ENCODE results near the gene CA5A. TPM values are rescaled to one million over a fixed set of nuclear protein-coding genes. Genes with fewer than 3 reads are reported as not detected.
"Not testable (repeated sequence)": the region's sequence is repeated elsewhere in the genome, so short reads cannot be mapped to it uniquely, and the experiment has no call there.

Gene CA5A
- total and polyA plus RNA-seq, 2 experiments from 2014 or later: not detected

GRCh38 chr16:87983072-87983736, 46.9 kb upstream of the CA5A start:
- H2AFZ ChIP-seq; H3K79me2 ChIP-seq (replicated peaks; ENCODE audit: insufficient read depth); H3K4me1 ChIP-seq (ENCODE audit: insufficient read depth); H3K36me3 ChIP-seq (ENCODE audit: insufficient read depth); H3K27me3 Mint-ChIP-seq (ENCODE audit: insufficient read depth, low read depth, poor library complexity); H3K4me2 ChIP-seq; H3K9me3 Mint-ChIP-seq; H3F3A ChIP-seq (replicated peaks; ENCODE audit: low read depth); H3K4me1 Mint-ChIP-seq; H3K9me2 ChIP-seq (ENCODE audit: insufficient read depth); H3K27ac ChIP-seq (ENCODE audit: low read depth); H4K20me1 ChIP-seq (replicated peaks; ENCODE audit: insufficient read depth); H3K4me3 Mint-ChIP-seq; H3K27me3 ChIP-seq (ENCODE audit: insufficient read depth); H3K4me3 ChIP-seq: not testable (repeated sequence)
- Mint-ChIP-seq H3K36me3 (ENCODE audit: low read depth) (peaks cover 23% of the 10 kb centered on the region), H3K27ac (peak overlapping the region; percentile 64)
- DNase-seq (ENCODE audit: low spot score) (peak; percentile 40), ATAC-seq (peak; percentile 96)
- peak; percentile 40 to 42 for TF ChIP-seq CTCF (conservative IDR thresholded peaks at IDR 0.05; ENCODE audit: low read depth in 2 of 2)

GRCh38 chr16:87982581-87983041, 46.3 kb upstream of the CA5A start:
- H3K4me3 Mint-ChIP-seq: no peak overlapping the region

GRCh38 chr16:87981376-87981775, 45.0 kb upstream of the CA5A start:
- H3F3A ChIP-seq (replicated peaks; ENCODE audit: low read depth); DNase-seq (ENCODE audit: low spot score); H3K27ac Mint-ChIP-seq; H2AFZ ChIP-seq; H3K4me3 ChIP-seq; H3K27ac ChIP-seq (ENCODE audit: low read depth); H3K36me3 ChIP-seq (ENCODE audit: insufficient read depth); H3K9me2 ChIP-seq (ENCODE audit: insufficient read depth); H3K9me3 Mint-ChIP-seq; H3K27me3 ChIP-seq (ENCODE audit: insufficient read depth); ATAC-seq; H4K20me1 ChIP-seq (replicated peaks; ENCODE audit: insufficient read depth); H3K4me2 ChIP-seq; H3K4me3 Mint-ChIP-seq; H3K4me1 ChIP-seq (ENCODE audit: insufficient read depth); H3K27me3 Mint-ChIP-seq (ENCODE audit: insufficient read depth, low read depth, poor library complexity); H3K79me2 ChIP-seq (replicated peaks; ENCODE audit: insufficient read depth); H3K4me1 Mint-ChIP-seq: not testable (repeated sequence)
- peaks cover 27% of the 10 kb centered on the region for H3K36me3 Mint-ChIP-seq (ENCODE audit: low read depth)

More at GRCh38 chr16:87982581-87983041, 46.3 kb upstream of the CA5A start:
- Mint-ChIP-seq H3K36me3 (ENCODE audit: low read depth) (peaks cover 23% of the 10 kb centered on the region), H3K4me1 (peaks cover 5% of the 10 kb centered on the region), H3K9me3 (no peaks in the 10 kb centered on the region), H3K27me3 (ENCODE audit: insufficient read depth, low read depth, poor library complexity) (peaks cover 7% of the 10 kb centered on the region), H3K27ac (peak overlapping the region; percentile 64)
- Histone ChIP-seq H2AFZ (no peak overlapping the region), H3K4me1 (ENCODE audit: insufficient read depth) (no peaks in the 10 kb centered on the region), H3K27ac (ENCODE audit: low read depth) (no peak overlapping the region), H3K4me2 (no peak overlapping the region), H3K9me2 (ENCODE audit: insufficient read depth) (no peaks in the 10 kb centered on the region), H3K27me3 (ENCODE audit: insufficient read depth) (no peaks in the 10 kb centered on the region), H3F3A (replicated peaks; ENCODE audit: low read depth) (no peaks in the 10 kb centered on the region), H4K20me1 (replicated peaks; ENCODE audit: insufficient read depth) (no peaks in the 10 kb centered on the region; the same call in 1 of the 2 replicates), H3K4me3 (no peak overlapping the region), H3K36me3 (ENCODE audit: insufficient read depth) (no peaks in the 10 kb centered on the region), H3K79me2 (replicated peaks; ENCODE audit: insufficient read depth) (no peaks in the 10 kb centered on the region; the same call in 1 of the 2 replicates)
- no peak for TF ChIP-seq EZH2 (IDR thresholded peaks at IDR 0.05; ENCODE audit: low read depth, unreplicated experiment)
- ATAC-seq (peak; percentile 23; the same call in 2 of the 3 replicates), DNase-seq (ENCODE audit: low spot score) (no peak)

GRCh38 chr16:87979911-87980630, 43.7 kb upstream of the CA5A start:
- ATAC-seq; H3K9me3 Mint-ChIP-seq; H3K9me2 ChIP-seq (ENCODE audit: insufficient read depth); H2AFZ ChIP-seq; H3K4me1 ChIP-seq (ENCODE audit: insufficient read depth); H3K79me2 ChIP-seq (replicated peaks; ENCODE audit: insufficient read depth); DNase-seq (ENCODE audit: low spot score); H3K4me3 ChIP-seq; H3K27ac ChIP-seq (ENCODE audit: low read depth); H3F3A ChIP-seq (replicated peaks; ENCODE audit: low read depth); H3K27me3 ChIP-seq (ENCODE audit: insufficient read depth); H3K36me3 ChIP-seq (ENCODE audit: insufficient read depth); H3K4me1 Mint-ChIP-seq; H3K27me3 Mint-ChIP-seq (ENCODE audit: insufficient read depth, low read depth, poor library complexity); H3K4me2 ChIP-seq; H4K20me1 ChIP-seq (replicated peaks; ENCODE audit: insufficient read depth); H3K4me3 Mint-ChIP-seq: not testable (repeated sequence)
- H3K36me3 Mint-ChIP-seq (ENCODE audit: low read depth): peaks cover 25% of the 10 kb centered on the region
- H3K27ac Mint-ChIP-seq: peak overlapping the region; percentile 29; the same call in 1 of the 2 replicates

All from GM23338 (cell line).